Ascending aorta (tissue), 2 donors: ENCODE data around the gene NID1. TPM values are rescaled to one million over a fixed set of nuclear protein-coding genes. Genes with fewer than 3 reads are reported as not detected.
"Not testable (repeated sequence)": the region's sequence is repeated elsewhere in the genome, so short reads cannot be mapped to it uniquely, and the experiment has no call there.

Source experiments
- DNase-seq, 2 donors: peaks; one replicate each; pipeline ENCODE4 v3.0.0-alpha.2; 2019; ENCODE audit warnings: low spot score in 2 of 2
- H3K27ac ChIP-seq, 2 donors: fragments of 200-600 bp; sonication (generic); one replicate each; pipeline ENCODE4 v1.5.1; 2016 to 2017; ENCODE audit warnings: mild to moderate bottlenecking in 1 of 2
- H3K27me3 ChIP-seq: fragments of 200-600 bp; sonication (generic); one replicate; pipeline ENCODE4 v1.5.1; 2017
- H3K36me3 ChIP-seq, 2 donors: fragments of 200-600 bp; sonication (generic); one replicate each; pipeline ENCODE4 v1.5.1; 2016
- H3K4me1 ChIP-seq, 2 donors: fragments of 200-600 bp; sonication (generic); one replicate each; pipeline ENCODE4 v1.5.1; 2016 to 2017; ENCODE audit warnings: mild to moderate bottlenecking in 1 of 2
- H3K4me3 ChIP-seq, 2 donors: fragments of 200-600 bp; sonication (generic); one replicate each; pipeline ENCODE4 v1.5.1; 2016 to 2017; ENCODE audit warnings: mild to moderate bottlenecking in 1 of 2
- H3K9me3 ChIP-seq, 2 donors: fragments of 200-600 bp; sonication (generic); one replicate each; pipeline ENCODE4 v1.5.1; 2016
- CTCF ChIP-seq, 3 experiments: fragments of 200-600 bp in 2 of 3; fragments of 450-650 bp in 1 of 3; sonication (generic) in 2 of 3; IDR thresholded peaks; one replicate each; pipeline ENCODE4 v1.5.1; 2016 to 2019; ENCODE audit warnings: antibody characterized with exemption in 3 of 3, mild to moderate bottlenecking in 1 of 3, moderate library complexity in 1 of 3
- intact Hi-C: fragments of 100-400 bp; cut with DNase I; formaldehyde crosslinking; loops from one replicate; pipeline ENCODE4 v1.15.1; 2023
- total RNA-seq: library from RNA; depleted of rRNA; stranded (reverse); fragments of >200 nt; gene quantifications from one replicate; pipeline ENCODE4 v1.1.0, GENCODE V29; 2016

Gene NID1
- total RNA-seq, 1 donor from 2014 or later: 172 TPM

- intact Hi-C loops: loop anchor here (5.0 kb wide), 2 partner anchors 190 to 470 kb away; partner anchors contain the start of gene B3GALNT2
Measured at GRCh38 chr1:235972311-235972689, 92.6 kb downstream of the NID1 start.

GRCh38 chr1:235971571-235972310 is 93.1 kb downstream of the NID1 start:
- no peaks in the 10 kb centered on the region for H3K9me3 ChIP-seq
- peak overlapping the region; percentile 52 to 66 for H3K4me3 ChIP-seq
- peak; percentile 78 to 85 (median 84) for TF ChIP-seq CTCF (IDR thresholded peaks at IDR 0.05)
- H3K27ac ChIP-seq: peak overlapping the region; percentile 95 to 96
- H3K4me1 ChIP-seq: peaks cover 4 to 20% of the 10 kb centered on the region in 2 donors
- intact Hi-C loops: loop anchor here (1.0 to 5.0 kb wide), 4 partner anchors 61 to 469 kb away; partner anchors contain the start of gene B3GALNT2
- H3K27me3 ChIP-seq: no peaks in the 10 kb centered on the region
- peaks cover 0 to 5% of the 10 kb centered on the region in 2 donors for H3K36me3 ChIP-seq
- peak; percentile 83 to 97 for DNase-seq

More at GRCh38 chr1:235972311-235972689, 92.6 kb downstream of the NID1 start:
- Histone ChIP-seq H3K27ac (peak overlapping the region; percentile 95 to 96), H3K4me3 (peak overlapping the region; percentile 52 to 66), H3K9me3 (no peaks in the 10 kb centered on the region), H3K27me3 (no peaks in the 10 kb centered on the region), H3K4me1 (peaks cover 4 to 20% of the 10 kb centered on the region in 2 donors), H3K36me3 (peaks cover 4 to 11% of the 10 kb centered on the region in 2 donors)
- TF ChIP-seq CTCF (IDR thresholded peaks at IDR 0.05): no peak
- no peak for DNase-seq

DNA sequence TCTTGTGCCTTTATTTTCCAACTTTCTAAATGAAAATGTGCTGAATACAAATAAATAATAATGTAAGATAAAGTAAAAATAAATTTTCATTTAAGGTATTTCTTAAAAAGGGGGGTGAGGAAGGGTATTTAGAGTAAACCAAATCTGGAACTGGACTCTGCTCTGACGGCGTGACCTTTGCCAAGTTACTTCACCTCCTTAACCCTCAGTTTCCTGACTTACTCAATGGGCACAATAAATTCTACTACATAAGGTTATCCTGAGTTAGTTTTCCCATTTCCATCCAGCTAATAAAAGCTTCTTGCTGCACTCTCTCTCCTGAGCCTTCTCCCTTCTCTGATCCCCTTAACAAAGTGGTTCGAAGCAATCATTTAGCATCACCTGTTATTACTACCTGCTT is 93.9 kb downstream of the NID1 start:
- no peaks in the 10 kb centered on the region for H3K27me3 ChIP-seq
- no peaks in the 10 kb centered on the region for H3K9me3 ChIP-seq
- peak overlapping the region in 1 of 2 donors; percentile 66 for H3K4me3 ChIP-seq
- no peak for DNase-seq
- TF ChIP-seq CTCF (IDR thresholded peaks at IDR 0.05): no peak
- intact Hi-C loops: loop anchor here (1.0 to 5.0 kb wide), 4 partner anchors 60 to 469 kb away; partner anchors contain the start of gene B3GALNT2
- H3K27ac ChIP-seq: peak overlapping the region; percentile 95 to 96
- H3K36me3 ChIP-seq: no peaks in the 10 kb centered on the region
- H3K4me1 ChIP-seq: peaks cover 4 to 20% of the 10 kb centered on the region in 2 donors

GRCh38 chr1:235968831-235969230 is 96.1 kb downstream of the NID1 start:
- Histone ChIP-seq H3K27me3 (no peaks in the 10 kb centered on the region), H3K36me3 (no peaks in the 10 kb centered on the region), H3K4me3 (no peak overlapping the region), H3K4me1 (peaks cover 4 to 20% of the 10 kb centered on the region in 2 donors), H3K9me3 (no peaks in the 10 kb centered on the region), H3K27ac (no peak overlapping the region)
- no peak for DNase-seq
- TF ChIP-seq CTCF (IDR thresholded peaks at IDR 0.05): no peak
- intact Hi-C loops: no loop called here

DNA sequence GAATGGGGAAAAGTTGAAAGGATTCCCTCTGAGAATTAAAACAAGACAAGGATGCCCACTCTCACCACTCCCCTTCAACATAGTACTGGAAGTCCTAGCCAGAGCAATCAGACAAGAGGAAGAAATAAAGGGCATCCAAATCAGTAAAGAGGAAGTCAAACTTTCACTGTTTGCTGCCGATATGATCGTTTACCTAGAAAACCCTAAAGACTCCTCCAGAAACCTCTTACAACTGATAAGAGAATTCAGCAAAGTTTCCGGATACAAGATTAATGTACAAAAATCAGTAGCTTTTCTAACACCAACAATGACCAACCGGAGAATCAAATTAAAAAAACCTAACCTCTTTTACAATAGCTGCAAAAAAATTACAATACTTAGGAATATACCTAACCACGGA is 98.8 kb downstream of the NID1 start:
- H3K36me3 ChIP-seq, H3K27ac ChIP-seq, H3K27me3 ChIP-seq, intact Hi-C loops, H3K4me3 ChIP-seq, H3K4me1 ChIP-seq, DNase-seq, H3K9me3 ChIP-seq: not testable (repeated sequence)

DNA sequence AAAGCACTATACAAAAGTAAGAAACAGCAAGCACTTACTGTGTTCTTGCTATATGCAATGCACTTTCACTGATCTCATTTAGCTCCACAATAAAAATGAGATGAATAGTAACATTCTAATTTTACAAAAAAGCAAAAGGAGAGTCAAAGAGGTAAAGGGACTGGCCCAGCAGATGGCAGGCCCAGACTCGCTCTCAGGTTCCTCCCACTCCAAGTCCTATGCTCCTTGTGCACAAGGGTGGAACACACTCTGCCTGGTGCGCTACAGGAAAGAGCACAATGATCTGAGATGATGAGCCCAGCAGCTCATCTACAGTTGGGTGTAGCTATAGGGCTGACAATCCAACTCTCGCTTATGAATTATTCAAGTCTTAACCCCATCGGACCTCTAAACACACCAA is 104.1 kb downstream of the NID1 start:
- Histone ChIP-seq H3K4me3 (no peak overlapping the region), H3K9me3 (no peaks in the 10 kb centered on the region), H3K4me1 (no peaks in the 10 kb centered on the region), H3K27me3 (no peaks in the 10 kb centered on the region), H3K36me3 (no peaks in the 10 kb centered on the region), H3K27ac (no peak overlapping the region)
- intact Hi-C loops: no loop called here
- TF ChIP-seq CTCF (IDR thresholded peaks at IDR 0.05): no peak
- DNase-seq: no peak
